K562 (cell line): Measurements from ENCODE around the gene CDX1. TPM values are rescaled to one million over a fixed set of nuclear protein-coding genes. Genes with fewer than 3 reads are reported as not detected.

Experiments used
- CEBPG ChIP-seq, 3 experiments: fragments of 200-800 bp in 1 of 3; sonication (Bioruptor generic) in 1 of 3; sonication (generic) in 1 of 3; formaldehyde crosslinking in 1 of 3; IDR thresholded peaks in 2 of 3; conservative IDR thresholded peaks in 1 of 3; 2 replicates each; pipeline versions ENCODE4 v1.6.1 to v1.8.0; 2016 to 2022; ENCODE audit warnings: missing compliant biosample characterization in 2 of 3, missing genetic modification characterization in 2 of 3, mild to moderate bottlenecking in 1 of 3, missing genetic modification reagents in 1 of 3
- RAD51 ChIP-seq: fragments of 450-650 bp; IDR thresholded peaks from 2 replicates; pipeline ENCODE4 v1.7.1; 2016; ENCODE audit warnings: low read depth, mild to moderate bottlenecking, borderline replicate concordance
- RBFOX2 ChIP-seq: fragments of 200-400 bp; formaldehyde crosslinking; IDR thresholded peaks from 2 replicates; pipeline ENCODE4 v1.6.1; 2017; ENCODE audit warnings: low read depth, mild to moderate bottlenecking, low read length, moderate library complexity
- TOE1 ChIP-seq, 2 experiments: fragments of 450-650 bp in 1 of 2; sonication (generic) in 1 of 2; formaldehyde crosslinking in 1 of 2; IDR thresholded peaks; 2 replicates each; pipeline versions ENCODE4 v1.7.1 to v1.8.0; 2016 to 2022; ENCODE audit warnings: borderline replicate concordance in 2 of 2, mild to moderate bottlenecking in 2 of 2, antibody characterized with exemption in 1 of 2, inconsistent platforms in 1 of 2, low read depth in 1 of 2, missing genetic modification reagents in 1 of 2, moderate library complexity in 1 of 2
- ZNF175 ChIP-seq: fragments of 200-800 bp; sonication (Bioruptor generic); IDR thresholded peaks from 2 replicates; pipeline ENCODE4 v1.6.1; 2016; ENCODE audit warnings: low read depth, mild to moderate bottlenecking, missing genetic modification characterization, missing compliant biosample characterization
- ZNF224 ChIP-seq: sonication (generic); formaldehyde crosslinking; IDR thresholded peaks from 2 replicates; pipeline ENCODE4 v1.8.0; 2022; ENCODE audit warnings: mild to moderate bottlenecking, missing genetic modification reagents
- ZNF311 ChIP-seq: fragments of 250-450 bp; sonication (Bioruptor Pico); IDR thresholded peaks from 2 replicates; pipeline ENCODE4 v1.4.0; 2020; ENCODE audit warnings: mild to moderate bottlenecking, moderate library complexity
- polyA plus RNA-seq, 8 experiments: library from polyadenylated mRNA; depleted of rRNA in 4 of 8; stranded (reverse) in 5 of 8; unstranded in 3 of 8; fragments of >200 nt; fragmentation: Nextera tagmentation in 2 of 8; fragmentation: Illumina TruSeq in 1 of 8; extraction: Ambion mirVana in 2 of 8; extraction: Trizol in 1 of 8; gene quantifications; 2 replicates each; pipeline versions ENCODE4 v1.2.1 to v1.2.3, GENCODE V29; 2011 to 2014; ENCODE audit warnings: inconsistent platforms in 1 of 8, missing spikeins in 1 of 8
- total RNA-seq, 7 experiments: library from RNA; depleted of rRNA in 6 of 7; stranded (reverse); fragments of >200 nt in 6 of 7; fragmentation: Illumina TruSeq in 2 of 7; extraction: Trizol in 2 of 7; gene quantifications; 2 replicates each; pipeline versions ENCODE4 v1.2.1 to v1.2.3, GENCODE V29; 2011 to 2021; ENCODE audit warnings: low replicate concordance in 1 of 7
- TF ChIP-seq, protein P1 (sequence below): sonication (generic); formaldehyde crosslinking; IDR thresholded peaks from 2 replicates; pipeline ENCODE4 v1.8.0; 2022; ENCODE audit warnings: mild to moderate bottlenecking, missing genetic modification reagents
- TF ChIP-seq, protein P2 (sequence below): fragments of 200-800 bp; sonication (Bioruptor generic); IDR thresholded peaks from 2 replicates; pipeline ENCODE4 v1.6.1; 2017; ENCODE audit warnings: missing genetic modification characterization, missing compliant biosample characterization

CDX1 gene
- total and polyA plus RNA-seq, 9 of the 15 experiments (the other 6 are each of a cell fraction or from before 2014, with no cell fraction given) = 0.06 to 0.16 TPM; not detected in 7

DNA sequence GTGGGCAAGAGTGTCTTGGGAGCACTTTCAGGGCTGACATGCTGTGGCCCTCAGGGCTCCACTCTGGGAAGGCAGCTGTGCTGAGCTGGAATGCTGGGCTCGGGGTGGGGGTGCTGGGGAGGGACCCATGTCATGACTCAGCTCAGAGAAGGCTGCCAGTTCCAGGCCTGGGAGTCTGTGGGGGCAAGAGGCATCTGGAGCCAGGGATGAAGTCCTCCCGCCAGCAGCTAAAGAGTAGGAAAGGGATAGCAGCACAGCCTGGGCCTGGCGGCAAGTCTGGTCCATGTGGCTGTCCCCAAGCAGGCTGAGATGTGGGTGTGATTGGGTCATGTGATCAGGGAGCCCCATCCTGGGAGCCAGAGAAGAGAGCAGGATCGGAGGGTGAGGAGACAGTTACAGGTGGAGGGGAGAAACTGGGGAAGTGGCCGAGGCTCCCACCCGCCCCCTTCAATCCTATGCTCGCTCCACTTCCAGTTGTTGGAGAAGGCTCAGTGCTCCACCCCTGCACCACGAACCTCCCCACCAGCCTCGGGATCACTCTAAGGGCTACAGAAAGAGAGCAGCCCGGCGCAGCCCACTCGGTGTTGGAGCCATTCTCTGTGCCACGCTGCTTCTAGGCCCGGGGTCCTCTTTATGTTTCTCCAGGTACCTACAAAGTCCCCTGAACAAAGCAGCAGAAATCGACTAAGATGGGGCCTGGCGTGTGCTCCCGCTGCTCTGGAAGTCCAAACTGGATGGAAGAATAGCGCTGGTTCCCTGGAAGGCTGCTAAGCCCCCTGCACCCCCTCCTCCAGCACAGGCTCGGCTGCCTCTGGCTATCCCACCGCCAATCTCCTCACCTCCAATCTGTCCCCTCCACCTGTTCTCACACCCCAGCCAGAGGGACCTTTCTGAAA, 23.0 kb upstream of the CDX1 start (continued):
- TF ChIP-seq CEBPG (CRISPR knock-in tag; IDR thresholded peaks at IDR 0.05) (no peak), CEBPG (tag; conservative IDR thresholded peaks at IDR 0.05 in 1 of 2, IDR thresholded peaks at IDR 0.05 in 1 of 2) (0 out of 4 replicates have a peak, but pooled peaks have one; percentile 4 to 29), TOE1 (IDR thresholded peaks at IDR 0.05; ENCODE audit: borderline replicate concordance) (peak; percentile 82), TOE1 (CRISPR knock-in tag; IDR thresholded peaks at IDR 0.05; ENCODE audit: borderline replicate concordance, low read depth) (no peak), RBFOX2 (0 out of 2 replicates have a peak, but pooled peaks have one; percentile 26), ZNF175 (CRISPR knock-in tag) (peak; percentile 20; the same call in 1 of the 2 replicates), ZNF311 (CRISPR knock-in tag) (peak; percentile 35; the same call in 1 of the 2 replicates), ZNF224 (no peak), RAD51 (peak; percentile 66; the same call in 1 of the 2 replicates)
- TF ChIP-seq, protein P1, sequence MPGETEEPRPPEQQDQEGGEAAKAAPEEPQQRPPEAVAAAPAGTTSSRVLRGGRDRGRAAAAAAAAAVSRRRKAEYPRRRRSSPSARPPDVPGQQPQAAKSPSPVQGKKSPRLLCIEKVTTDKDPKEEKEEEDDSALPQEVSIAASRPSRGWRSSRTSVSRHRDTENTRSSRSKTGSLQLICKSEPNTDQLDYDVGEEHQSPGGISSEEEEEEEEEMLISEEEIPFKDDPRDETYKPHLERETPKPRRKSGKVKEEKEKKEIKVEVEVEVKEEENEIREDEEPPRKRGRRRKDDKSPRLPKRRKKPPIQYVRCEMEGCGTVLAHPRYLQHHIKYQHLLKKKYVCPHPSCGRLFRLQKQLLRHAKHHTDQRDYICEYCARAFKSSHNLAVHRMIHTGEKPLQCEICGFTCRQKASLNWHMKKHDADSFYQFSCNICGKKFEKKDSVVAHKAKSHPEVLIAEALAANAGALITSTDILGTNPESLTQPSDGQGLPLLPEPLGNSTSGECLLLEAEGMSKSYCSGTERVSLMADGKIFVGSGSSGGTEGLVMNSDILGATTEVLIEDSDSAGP = no peak
- TF ChIP-seq, protein P2, sequence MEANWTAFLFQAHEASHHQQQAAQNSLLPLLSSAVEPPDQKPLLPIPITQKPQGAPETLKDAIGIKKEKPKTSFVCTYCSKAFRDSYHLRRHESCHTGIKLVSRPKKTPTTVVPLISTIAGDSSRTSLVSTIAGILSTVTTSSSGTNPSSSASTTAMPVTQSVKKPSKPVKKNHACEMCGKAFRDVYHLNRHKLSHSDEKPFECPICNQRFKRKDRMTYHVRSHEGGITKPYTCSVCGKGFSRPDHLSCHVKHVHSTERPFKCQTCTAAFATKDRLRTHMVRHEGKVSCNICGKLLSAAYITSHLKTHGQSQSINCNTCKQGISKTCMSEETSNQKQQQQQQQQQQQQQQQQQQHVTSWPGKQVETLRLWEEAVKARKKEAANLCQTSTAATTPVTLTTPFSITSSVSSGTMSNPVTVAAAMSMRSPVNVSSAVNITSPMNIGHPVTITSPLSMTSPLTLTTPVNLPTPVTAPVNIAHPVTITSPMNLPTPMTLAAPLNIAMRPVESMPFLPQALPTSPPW (CRISPR knock-in tag) = peak; percentile 24; the same call in 1 of the 2 replicates
